GM18907 (cell line): ENCODE data around the gene NEK1.
"Not testable (repeated sequence)": the region's sequence is repeated elsewhere in the genome, so short reads cannot be mapped to it uniquely, and the experiment has no call there.

ENCODE experiments used
- ATAC-seq: cut with Tn5 transposase; IDR thresholded peaks from one replicate; pipeline ENCODE4 v1.9.1; 2021; ENCODE audit warnings: mild to moderate bottlenecking, moderate library complexity; ENCODE audit not compliant: unreplicated experiment

NEK1 gene

DNA sequence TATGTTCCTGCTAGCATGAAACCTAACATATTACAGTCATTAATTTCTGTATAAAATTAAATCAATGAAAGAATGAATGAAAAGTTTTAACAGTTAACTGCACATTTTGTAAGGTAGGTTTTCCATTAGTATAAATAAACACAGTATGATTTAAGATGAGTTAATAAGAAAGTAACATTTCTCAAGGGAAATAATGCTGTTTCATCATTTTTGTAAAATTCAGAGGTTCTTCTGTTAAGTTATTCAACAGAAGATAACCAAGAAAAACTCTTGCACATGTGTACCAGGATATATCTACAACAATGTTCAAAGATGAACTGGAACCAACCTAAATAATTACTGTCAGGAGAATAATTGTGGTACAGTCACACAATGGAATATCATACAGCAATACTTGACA is 88.6 kb downstream of the NEK1 start:
- ATAC-seq: no peak

DNA sequence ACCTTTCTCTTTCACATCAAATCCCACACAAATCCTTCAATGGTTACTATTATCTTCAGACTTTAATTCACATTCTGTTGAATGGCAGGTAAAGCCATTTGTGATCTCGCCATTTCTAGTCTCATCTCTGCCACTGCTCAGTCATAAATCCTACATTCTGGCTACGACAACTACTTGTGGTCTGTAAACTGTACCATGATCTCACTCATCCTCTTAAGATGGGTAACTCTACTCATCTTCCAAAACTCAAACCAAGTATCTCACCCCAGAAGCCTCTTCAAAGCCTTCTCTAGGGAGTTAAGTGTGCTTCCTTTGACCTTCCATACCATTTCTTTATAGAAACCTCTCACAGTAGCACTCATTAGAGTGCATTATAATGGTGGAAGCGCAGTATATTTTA is 101.8 kb downstream of the NEK1 start:
- no peak for ATAC-seq

GRCh38 chr4:169506903-169507302 is 105.5 kb downstream of the NEK1 start:
- no peak for ATAC-seq

DNA sequence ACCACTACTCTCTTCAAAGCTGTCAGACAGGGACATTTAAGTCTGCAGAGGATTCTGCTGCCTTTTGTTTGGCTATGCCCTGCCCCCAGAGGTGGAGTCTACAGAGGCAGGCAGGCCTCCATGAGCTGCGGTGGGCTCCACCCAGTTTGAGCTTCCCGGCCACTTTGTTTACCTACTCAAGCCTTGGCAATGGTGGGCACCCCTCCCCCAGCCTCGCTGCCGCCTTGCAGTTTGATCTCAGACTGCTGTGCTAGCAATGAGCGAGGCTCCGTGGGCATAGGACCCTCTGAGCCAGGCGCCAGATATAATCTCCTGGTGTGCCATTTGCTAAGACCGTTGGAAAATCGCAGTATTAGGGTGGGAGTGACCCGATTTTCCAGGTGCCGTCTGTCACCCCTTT is 112.5 kb downstream of the NEK1 start:
- ATAC-seq: not testable (repeated sequence)

- not testable (repeated sequence) for ATAC-seq
These were observed 118.1 kb downstream of the NEK1 start for GRCh38 chr4:169494234-169494633.

DNA sequence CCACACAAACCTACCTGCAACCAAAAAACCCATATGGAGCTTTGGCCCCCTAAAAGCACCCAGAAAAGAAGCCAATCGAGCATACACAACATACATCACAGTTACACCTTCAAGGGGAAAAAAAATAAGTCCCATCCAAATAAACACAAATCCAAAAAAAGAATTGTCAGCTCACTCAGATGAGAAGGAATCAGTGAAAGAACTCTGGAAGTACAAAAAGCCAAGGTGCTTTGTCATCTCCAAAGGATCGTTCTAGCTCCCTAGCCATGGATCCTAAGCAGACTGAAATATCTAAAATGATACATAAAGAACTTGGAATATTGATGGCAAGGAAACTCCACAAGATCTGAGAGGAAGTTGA is 119.2 kb downstream of the NEK1 start:
- no peak for ATAC-seq

- ATAC-seq: no peak
These were observed 119.8 kb downstream of the NEK1 start for GRCh38 chr4:169492436-169493163.

- ATAC-seq: no peak
These were observed 121.2 kb downstream of the NEK1 start for GRCh38 chr4:169491211-169491610.

DNA sequence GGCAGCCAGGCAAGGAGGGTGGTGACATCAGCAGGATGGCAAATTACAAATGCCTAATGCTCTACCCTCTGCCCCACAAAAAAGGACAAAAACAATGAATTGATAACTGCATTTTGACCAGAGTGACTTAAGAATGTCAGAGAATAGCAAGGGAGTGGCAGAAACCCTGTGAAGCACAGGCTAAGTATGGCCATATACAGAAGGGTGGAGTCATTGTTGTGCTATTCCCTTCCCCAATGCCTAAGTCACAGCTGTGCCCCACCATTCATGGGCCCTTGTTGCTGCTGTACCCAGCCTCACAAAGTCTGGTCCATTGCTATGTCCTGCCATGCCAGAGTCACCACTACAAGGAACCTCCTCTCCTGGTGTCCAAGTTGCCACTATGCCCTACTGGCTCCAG is 123.1 kb downstream of the NEK1 start:
- ATAC-seq: no peak

- ATAC-seq: peak; percentile 87
These were observed 126.3 kb downstream of the NEK1 start for GRCh38 chr4:169485791-169486742.

- no peak for ATAC-seq
These were observed 127.3 kb downstream of the NEK1 start for GRCh38 chr4:169485086-169485485.

DNA sequence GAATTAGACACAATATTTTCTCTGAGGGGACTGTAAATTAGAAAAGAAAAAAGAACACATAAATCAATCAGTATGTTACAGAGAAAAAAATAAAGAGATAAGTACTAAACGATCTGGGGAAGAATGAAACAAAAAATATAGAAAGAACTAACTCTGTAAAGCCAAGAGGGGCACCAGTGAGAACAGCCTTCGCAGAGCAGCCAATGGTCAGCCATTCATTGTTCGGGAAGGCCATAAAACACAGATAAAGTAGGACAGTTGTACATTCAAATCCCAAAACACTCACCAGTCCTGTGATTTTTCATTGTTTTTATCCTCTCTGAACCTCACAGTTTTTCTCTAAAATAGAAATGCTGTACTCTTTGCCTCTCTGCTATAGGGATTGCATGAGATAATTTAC is 127.9 kb downstream of the NEK1 start:
- ATAC-seq: no peak

DNA sequence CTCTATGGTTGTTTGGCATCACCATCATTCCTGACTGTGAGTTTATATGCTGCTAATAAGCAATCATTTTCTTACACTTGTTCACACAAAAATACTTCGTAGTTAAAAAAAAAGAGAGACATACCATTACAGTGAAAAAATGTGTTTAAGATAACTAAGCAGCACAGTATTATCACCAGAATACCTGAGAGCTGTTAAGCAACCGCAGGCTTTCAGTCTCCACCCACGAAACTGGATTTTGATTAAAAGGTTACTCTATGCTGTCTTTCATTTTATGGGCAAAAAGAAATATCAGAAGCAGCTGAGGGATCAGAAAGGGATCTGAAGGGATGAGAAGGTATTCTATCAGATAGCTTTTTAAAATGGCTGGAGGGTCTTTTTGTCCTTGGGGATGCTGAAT is 148.3 kb downstream of the NEK1 start:
- ATAC-seq: no peak

DNA sequence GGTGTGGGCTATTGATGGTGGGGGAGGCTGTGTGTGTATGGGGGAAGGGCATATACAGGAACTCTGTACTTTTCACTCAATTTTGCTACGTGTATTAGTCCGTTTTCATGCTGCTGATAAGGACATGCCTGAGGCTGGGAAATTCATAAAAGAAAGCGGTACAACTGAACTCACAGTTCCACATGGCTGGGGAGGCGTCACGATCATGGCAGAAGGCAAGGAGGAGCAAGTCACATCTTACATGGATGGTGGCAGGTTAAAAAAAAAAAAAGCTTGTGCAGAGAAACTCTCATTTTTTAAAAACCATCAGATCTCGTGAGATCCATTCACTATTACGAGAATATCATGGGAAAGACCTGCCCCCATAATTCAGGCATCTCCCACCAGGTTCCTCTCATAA is 152.3 kb downstream of the NEK1 start:
- no peak for ATAC-seq

GRCh38 chr4:169458575-169458974 is 153.8 kb downstream of the NEK1 start:
- ATAC-seq: no peak

GRCh38 chr4:169452644-169453043 is 159.7 kb downstream of the NEK1 start:
- ATAC-seq: not testable (repeated sequence)

DNA sequence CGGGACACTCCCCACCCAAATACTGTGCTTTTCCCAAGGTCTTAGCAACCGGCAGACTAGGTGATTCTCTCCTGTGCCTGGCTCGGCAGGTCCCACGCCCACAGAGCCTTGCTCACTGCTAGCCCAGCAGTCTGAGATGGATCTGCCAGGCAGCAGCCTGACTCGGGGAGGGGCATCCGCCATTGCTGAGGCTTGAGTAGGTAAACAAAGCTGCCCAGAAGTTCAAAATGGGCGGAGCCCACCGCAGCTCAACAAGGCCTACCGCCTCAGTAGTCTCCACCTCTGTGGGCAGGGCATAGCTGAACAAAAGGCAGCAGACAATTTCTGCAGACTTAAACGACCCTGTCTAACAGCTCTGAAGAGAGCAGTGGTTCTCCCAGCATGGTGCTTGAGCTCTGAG is 163.4 kb downstream of the NEK1 start:
- not testable (repeated sequence) for ATAC-seq

DNA sequence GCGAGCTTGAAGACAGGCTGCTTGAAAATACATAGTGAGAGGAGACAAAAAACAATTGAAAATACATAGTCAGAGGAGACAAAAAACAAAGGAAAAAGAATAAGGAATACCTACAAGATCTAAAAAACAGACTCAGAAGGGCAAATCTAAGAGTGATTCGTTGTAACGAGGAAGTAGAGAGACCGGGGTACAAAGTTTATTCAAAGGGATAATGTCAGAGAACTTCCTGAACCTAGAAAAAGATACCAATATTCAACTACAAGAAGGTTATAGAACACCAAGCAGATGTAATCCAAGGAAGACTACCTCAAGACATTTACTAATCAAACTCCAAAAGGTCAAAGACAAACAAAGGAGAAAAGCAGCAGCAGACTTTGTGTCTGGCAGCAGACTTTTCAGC is 165.6 kb downstream of the NEK1 start:
- ATAC-seq: no peak

DNA sequence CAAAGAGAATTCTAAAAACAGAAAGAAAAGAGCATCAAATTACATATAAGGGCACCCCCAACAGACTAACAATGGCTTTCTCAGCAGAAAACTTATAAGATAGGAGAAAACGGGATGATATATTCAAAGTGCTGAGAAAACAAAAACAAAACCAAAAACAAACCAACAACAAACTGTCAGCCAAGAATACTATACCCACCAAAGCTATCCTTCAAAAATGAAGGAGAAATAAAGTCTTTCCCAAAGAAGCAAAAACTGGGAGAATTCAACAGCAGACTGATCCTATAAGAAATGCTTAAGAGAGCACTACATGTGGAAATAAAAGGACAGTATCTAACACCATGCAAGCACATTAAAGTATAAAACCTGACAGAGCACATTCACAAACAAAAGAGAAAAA is 168.6 kb downstream of the NEK1 start:
- ATAC-seq: no peak

- ATAC-seq: no peak
These were observed 171.9 kb downstream of the NEK1 start for GRCh38 chr4:169440446-169440845.

DNA sequence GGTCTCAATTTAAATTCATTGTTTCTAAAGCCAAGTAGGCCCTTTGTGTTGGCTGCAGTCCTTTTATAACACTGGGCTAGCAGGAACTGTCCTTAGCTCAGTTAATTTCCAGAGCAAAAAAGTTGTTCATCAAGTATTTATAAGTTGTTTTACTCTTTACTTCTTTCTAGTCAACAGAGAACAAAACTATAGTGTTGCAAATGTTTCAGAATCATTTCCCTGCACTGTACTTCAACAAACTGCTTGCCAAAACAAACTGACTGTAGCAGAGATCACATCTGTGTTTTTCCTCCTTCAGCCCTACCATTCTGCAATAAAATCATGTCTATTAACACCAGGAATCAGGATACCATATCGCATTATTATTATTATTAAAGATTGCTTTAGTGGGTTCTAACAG is 173.1 kb downstream of the NEK1 start:
- no peak for ATAC-seq

- peak; percentile 58 for ATAC-seq
These were observed 174.3 kb downstream of the NEK1 start for GRCh38 chr4:169438057-169438480.
